CMK (cell line): ENCODE measurements around the gene PTCHD1.

Experiments
- DNase-seq: peaks from one replicate; pipeline ENCODE4 v3.0.0-alpha.2; 2010; ENCODE audit warnings: low read depth

The PTCHD1 gene

GRCh38 chrX:23398570-23398969 is 63.9 kb downstream of the PTCHD1 start:
- no peak for DNase-seq

DNA sequence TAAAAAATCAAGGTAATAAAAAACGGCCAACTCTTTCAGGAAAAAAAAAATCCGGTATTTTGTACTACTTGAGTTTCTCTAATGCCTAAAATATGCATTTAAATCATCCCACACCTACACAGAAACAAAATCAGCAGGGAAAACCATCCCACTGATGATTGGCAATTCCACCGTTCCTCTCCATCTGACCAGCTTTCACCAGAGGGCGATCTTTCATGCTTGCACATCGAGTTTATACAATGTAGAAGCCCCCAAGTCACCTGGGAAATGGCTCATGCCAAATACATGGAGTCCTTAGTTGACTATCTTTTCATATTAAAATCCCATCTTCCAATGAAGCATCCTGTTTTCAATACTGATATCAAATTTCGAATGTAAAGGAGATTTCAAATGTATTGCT is 69.2 kb downstream of the PTCHD1 start:
- no peak for DNase-seq

DNA sequence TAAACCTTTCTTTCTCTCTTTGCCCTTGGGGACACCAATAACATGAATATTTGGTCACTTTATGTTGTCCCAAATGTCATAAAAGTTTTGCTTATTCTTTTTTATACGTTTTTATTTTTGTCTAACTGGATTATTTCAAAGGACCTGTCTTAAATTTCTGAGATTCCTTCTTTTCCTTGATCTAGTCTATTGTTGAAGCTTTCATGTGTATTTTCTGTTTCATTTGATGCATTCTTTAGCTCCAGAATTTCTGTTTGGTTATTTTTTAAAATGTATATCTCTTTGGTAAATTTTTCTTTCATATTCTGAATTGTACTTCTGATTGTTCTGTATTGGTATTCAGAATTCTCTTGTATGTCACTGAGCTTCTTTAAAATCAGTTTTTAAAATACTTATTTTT is 88.3 kb downstream of the PTCHD1 start:
- DNase-seq, result no peak

- no peak for DNase-seq
Observed at GRCh38 chrX:23434356-23434884, 99.8 kb downstream of the PTCHD1 start.

DNA sequence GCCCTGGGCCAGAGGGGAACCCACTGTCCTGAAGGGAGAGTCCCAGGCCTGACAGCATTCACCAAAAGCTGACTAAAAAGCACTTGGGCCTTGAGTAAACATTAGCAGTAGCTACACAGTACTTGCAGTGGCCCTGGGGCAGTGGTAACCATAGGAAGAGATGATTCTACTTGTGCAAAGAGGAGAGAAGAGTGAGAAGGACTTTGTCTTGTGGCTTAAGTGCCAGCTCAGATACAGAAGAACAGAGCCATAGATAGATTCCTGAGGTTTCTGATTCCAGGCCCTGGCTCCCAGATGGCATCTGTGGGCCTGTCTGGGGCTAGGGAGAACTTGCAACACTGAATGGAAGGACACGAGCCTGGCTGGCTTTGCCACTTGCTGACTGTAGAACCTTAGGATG is 100.5 kb downstream of the PTCHD1 start:
- no peak for DNase-seq

GRCh38 chrX:23435575-23435974 is 100.9 kb downstream of the PTCHD1 start:
- no peak for DNase-seq

GRCh38 chrX:23436875-23437274 is 102.2 kb downstream of the PTCHD1 start:
- DNase-seq, result no peak

DNA sequence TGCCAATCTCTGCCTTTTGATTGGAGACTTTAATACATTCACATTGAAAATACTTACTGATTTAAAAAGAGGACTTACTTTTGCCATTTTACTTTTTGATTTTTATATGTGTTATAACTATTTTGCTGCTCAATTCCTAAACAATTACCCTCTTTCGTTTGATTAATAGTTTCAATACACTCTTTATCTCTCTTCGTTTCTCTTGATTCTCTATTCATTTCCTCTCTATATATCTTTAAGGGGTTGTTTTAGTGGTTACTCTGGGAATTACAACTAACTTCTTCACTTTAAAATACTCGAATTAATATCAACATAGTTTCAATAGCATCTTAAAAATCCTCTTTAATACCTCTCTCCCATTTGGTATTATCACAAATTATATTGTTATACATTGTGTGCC is 116.6 kb downstream of the PTCHD1 start:
- DNase-seq, result no peak
